COLO829 (cell line): Measurements from ENCODE around the gene CCSER1.

Experiments used
- DNase-seq: peaks from one replicate; pipeline ENCODE4 v3.0.0; 2012; ENCODE audit warnings: low spot score

Gene CCSER1

DNA sequence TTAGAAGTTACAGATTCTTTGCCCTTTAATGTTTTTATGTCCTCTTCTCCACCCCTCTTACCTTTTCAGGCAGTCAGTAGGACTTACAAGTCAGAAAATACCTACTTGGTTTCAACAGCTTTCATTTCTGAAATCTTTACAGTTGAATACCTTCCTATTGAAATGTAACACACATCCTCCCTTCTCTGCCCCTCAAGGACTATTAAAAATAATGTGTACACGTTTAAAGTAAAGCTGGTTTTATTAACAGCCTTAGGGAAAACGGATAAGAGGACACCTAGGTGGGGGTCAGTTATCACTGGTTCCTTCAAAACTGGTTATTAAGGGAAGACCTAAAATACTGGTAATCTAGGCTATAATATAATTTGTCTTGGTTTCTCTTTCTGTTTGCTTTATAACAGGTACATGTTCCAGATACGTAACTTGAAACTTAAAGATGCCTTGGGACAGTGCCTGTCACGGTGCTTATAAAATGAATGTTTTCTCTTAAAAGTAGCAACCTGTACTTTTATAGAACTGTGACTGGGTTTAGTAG, 1.8 kb downstream of the CCSER1 start:
- DNase-seq = no peak

- DNase-seq = no peak
Observed at GRCh38 chr4:90130076-90130475, 2.9 kb downstream of the CCSER1 start.

DNA sequence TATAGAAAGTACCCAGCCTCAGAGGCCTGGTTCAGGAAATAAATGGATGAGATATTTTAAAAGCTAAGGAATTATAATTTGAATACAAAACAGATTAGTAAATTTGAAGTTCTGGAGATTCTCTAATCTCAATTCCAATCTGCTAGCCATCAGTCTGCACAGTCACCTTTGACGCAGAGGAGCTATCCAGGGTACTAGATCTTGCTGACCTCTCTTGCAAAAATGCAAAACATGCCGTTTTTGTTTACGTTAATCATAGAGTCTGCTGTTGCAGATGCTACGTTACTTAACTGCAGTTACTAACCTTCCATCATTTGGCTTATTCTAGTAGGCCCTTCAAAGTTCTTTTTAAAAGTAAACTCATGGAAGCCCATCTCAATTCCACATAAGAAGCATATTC, 10.4 kb downstream of the CCSER1 start:
- DNase-seq = peak; percentile 11

- DNase-seq = no peak
Observed at GRCh38 chr4:90142081-90142480, 14.9 kb downstream of the CCSER1 start.

DNA sequence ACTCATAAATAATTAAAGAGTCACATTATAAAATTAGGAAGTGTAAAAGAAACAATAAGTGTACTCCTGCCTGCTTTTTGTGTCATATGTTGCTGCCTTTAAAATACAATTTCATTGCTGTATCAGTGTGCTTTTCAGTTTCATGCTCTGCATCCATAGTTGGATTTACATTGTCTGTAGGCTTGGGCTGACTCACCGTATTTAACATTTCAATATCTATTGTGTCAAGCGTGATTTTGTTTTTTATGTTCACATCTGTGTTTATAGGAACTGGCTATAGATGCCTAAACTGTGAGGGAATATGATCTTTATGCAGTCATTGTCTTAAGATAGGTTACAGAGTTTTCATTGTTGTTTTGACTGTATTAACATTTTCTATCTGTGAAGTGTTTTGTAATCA, 18.1 kb downstream of the CCSER1 start:
- no peak for DNase-seq

- DNase-seq = no peak
Observed at GRCh38 chr4:90146306-90146705, 19.1 kb downstream of the CCSER1 start.

GRCh38 chr4:90148574-90149148, 21.5 kb downstream of the CCSER1 start:
- DNase-seq = no peak

- no peak for DNase-seq
Observed at GRCh38 chr4:90152024-90152423, 24.8 kb downstream of the CCSER1 start.

- no peak for DNase-seq
Observed at GRCh38 chr4:90159193-90159592, 32.0 kb downstream of the CCSER1 start.

DNA sequence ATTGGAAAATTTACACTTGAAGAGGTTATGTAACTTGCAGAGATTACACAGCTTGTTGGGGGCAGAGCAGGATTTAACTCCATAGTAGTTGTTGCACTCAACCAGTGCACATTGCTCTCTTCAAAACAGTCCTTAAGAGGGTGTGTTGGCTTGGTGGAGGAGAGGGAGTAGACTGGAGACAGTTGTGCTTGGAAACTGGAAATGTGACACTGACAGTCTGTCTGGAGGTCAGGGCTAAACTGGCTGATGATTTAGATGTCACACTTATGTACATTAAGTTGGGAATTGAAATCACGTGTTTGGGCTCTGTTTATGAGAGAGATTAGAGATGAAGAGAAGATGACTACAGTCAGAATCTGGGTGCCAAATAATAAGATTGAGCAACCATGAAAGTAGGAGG, 32.9 kb downstream of the CCSER1 start:
- DNase-seq = no peak

DNA sequence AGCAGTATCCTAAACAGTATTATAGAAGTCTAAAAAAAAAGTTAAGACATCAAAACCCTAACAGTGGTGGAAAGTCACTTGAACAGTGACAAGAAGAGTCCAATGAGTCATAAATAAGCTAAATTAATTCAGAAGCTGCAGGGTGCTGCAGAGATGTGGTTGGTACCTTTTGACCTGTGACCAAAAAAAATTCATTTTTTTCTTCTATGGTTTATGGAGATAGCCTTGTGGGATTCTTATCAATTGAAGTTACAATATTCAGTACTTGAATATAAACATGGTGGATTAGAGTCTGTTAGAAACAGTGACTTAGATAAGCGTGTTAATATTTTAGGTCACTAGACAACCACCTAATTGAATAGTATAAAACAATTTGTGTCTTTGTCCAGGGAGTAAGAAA, 35.4 kb downstream of the CCSER1 start:
- no peak for DNase-seq

- DNase-seq = no peak
Observed at GRCh38 chr4:90163872-90164271, 36.7 kb downstream of the CCSER1 start.

DNA sequence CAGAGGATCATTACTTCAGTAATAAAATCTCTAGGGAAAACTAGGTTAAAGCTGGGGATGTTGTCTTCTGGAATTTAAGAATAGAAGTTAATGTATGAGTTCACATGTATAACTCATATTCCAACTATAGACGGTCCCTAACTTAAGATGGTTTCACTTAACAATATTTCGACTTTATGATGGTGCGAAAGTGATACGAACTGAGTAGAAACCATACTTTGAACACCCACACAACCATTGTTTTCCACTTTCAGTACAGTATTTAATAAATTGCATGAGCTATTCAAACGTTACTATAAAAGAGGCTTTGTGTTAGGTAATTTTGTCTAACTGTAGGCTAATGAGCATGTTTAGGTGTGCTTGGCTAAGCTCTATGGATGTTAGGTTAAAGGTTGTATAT, 38.7 kb downstream of the CCSER1 start:
- no peak for DNase-seq

GRCh38 chr4:90171491-90171890, 44.3 kb downstream of the CCSER1 start:
- DNase-seq = no peak

DNA sequence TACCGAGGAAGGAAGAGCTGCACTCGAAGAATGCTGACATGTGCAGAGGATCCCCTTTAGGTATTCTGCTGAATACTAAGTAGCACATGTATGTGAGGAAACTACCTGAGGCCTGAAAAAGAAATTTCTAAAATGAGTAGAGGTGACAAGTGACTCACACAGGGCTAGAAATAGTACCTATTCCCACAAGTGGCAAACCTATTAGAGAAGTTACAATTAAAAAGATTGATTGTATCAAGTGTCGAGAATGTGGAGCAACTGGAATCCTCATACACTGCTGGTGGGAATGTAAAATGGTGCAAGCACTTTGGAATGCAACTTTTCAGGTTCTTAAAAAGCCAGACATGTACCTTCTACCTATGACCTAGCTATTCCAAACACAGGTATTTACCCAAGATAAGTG, 47.4 kb downstream of the CCSER1 start:
- DNase-seq = no peak

- no peak for DNase-seq
Observed at GRCh38 chr4:90181644-90182043, 54.5 kb downstream of the CCSER1 start.

GRCh38 chr4:90183254-90183653, 56.1 kb downstream of the CCSER1 start:
- DNase-seq = no peak

DNA sequence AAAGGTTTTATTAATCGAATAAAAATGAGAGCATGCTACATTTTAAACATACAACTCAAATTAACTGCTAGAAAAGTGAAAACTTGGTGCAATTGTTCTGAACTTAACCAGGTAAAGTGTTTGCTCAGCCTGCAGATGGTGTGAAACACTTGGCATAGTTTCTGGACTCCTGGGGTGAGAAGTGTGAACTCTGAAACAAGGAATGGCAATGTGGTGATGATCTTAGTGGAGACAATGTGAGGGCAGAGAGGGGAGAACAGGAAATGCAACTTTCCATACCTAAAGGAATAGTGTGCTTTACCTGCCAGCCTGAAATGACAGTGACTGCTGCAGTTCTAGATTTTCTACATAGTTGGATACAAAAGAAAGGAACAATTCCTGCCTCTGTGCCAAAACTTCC, 57.4 kb downstream of the CCSER1 start:
- DNase-seq = no peak

DNA sequence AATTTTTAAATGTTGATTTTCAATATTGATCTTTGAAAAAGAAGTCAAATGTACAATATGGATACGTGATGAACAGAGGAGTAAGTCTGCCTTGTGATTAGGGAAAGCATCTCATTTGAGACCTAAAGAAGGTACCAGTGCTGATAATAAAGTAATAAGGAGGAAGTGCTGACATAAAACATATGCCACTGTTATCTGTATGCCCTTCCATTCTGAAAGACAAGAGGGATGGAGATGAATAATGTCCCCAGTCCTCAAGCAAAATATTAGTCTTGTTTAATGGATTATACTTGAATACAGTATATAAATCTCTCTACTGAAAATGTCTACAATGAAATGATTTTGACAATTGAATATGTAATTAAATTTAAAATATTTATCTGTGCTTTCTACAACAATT, 58.2 kb downstream of the CCSER1 start:
- DNase-seq = no peak

- DNase-seq = no peak
Observed at GRCh38 chr4:90186229-90186628, 59.0 kb downstream of the CCSER1 start.

DNA sequence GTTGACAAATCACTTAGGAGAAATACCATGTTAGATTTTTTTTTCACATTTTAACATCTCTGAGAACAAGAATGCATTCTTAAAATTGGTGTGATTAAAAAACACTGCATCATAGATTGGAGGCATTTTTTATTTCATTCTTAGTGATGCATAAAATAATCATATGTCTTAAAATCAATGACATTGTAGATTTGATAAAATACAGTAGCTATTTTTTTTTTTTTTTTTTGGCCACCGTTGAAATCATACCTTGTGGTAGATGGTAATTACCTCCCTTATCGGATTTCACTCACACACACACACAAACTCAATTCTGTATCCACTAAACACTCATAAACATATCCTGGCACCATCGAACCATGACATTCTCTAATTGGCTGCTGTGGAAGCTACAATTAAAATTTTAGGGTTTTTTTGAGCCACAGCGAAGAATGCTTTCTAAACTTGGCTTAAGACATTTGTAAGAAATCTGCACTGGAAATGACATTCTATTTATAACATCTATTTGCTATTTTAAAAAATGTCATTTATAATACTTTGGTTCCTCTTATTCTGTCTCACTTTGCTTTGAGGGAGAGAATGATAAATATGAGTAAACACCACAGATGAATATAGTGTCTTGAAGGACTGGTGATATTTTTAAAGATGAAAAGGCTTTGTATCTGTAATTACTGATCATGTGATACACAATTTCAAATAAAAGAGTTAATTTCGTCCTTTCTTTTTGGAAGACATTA, 60.1 kb downstream of the CCSER1 start:
- DNase-seq = no peak

DNA sequence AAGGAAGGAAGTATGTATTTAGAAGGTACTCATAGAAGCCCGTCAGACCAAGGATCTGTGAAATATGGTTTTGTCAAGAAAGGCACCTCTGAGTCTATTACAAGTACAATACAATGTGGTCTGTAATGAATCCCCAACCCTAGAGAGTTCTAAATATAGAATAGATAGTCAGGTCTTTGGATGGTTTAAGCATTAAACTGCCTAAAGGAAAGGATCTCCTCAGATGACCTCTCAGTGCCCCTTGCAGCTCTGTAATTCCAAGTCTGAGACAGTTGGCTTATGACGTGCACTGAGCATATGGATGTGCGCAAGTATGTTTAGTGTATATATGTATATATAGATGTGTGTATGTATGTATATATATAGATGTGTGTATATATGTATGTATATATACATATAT, 62.0 kb downstream of the CCSER1 start:
- DNase-seq = no peak

DNA sequence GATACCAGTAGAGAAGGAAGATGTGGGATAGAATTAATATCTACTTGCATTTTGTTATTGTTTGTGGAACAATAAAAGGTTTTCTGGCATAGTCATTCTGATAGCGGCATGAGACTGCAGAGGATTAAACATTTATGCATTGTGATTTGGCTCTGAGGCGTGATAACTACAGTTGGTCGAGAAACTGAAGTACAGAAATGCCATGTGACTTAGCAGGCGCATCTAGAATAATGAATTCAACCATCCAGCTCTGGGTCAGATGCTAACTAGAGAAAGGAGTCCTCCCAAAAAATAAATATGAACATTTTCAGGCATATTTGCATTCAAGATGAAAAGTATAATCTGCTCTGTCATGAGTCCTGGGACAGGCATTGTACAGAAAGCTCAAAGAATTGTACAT, 62.8 kb downstream of the CCSER1 start:
- no peak for DNase-seq

DNA sequence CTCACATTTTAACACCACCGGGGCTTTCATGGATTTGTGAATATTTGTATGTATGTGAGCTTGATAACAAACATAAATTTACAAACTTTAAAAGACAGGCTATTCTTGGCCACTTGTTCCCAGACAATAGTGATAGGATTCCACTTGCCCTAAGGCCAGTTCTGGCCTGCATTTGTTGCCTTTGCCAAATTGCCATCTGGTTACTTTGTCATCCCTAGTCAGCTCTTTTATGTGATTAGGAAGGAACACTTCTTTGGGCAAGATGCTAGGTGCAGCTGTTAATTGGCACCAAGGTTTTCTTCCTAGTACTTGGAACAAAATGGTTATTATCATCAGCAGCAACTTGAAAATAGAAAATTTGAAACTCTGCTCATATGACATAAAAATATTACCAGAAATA, 63.3 kb downstream of the CCSER1 start:
- DNase-seq = no peak
